Sigmoid colon (tissue), 7 donors: ENCODE data around the gene OR4N2. TPM values are rescaled to one million over a fixed set of nuclear protein-coding genes. Genes with fewer than 3 reads are reported as not detected.
"Not testable (repeated sequence)": the region's sequence is repeated elsewhere in the genome, so short reads cannot be mapped to it uniquely, and the experiment has no call there.

Source experiments
- DNase-seq: peaks from one replicate; pipeline ENCODE4 v3.0.0-alpha.2; 2019
- H3K27ac ChIP-seq, 4 donors: fragments of 200-600 bp; sonication (generic); one replicate each; pipeline ENCODE4 v1.5.1; 2016 to 2019; ENCODE audit warnings: mild to moderate bottlenecking in 1 of 4
- H3K27me3 ChIP-seq, 3 donors: fragments of 200-600 bp; sonication (generic); one replicate each; pipeline ENCODE4 v1.5.1; 2019; ENCODE audit warnings: mild to moderate bottlenecking in 1 of 3
- H3K36me3 ChIP-seq, 4 donors: fragments of 200-600 bp; sonication (generic); one replicate each; pipeline ENCODE4 v1.5.1; 2016 to 2019
- H3K4me1 ChIP-seq, 4 donors: fragments of 200-600 bp; sonication (generic); one replicate each; pipeline ENCODE4 v1.5.1; 2017 to 2019
- H3K4me3 ChIP-seq, 4 donors: fragments of 200-600 bp; sonication (generic); one replicate each; pipeline ENCODE4 v1.5.1; 2017 to 2019; ENCODE audit warnings: mild to moderate bottlenecking in 2 of 4, moderate library complexity in 1 of 4
- H3K9me3 ChIP-seq, 4 donors: fragments of 200-600 bp in 3 of 4; sonication (generic) in 3 of 4; one replicate each; pipeline versions ENCODE4 v1.5.1 to v1.6.1; 2013 to 2019
- EP300 ChIP-seq, 4 donors: sonication (generic); formaldehyde crosslinking; IDR thresholded peaks; one replicate each; pipeline ENCODE4 v1.6.1; 2017; ENCODE audit warnings: antibody characterized with exemption in 4 of 4
- POLR2A ChIP-seq, 2 donors: fragments of 450-650 bp; IDR thresholded peaks; one replicate each; pipeline ENCODE4 v1.6.1; 2016; ENCODE audit warnings: antibody characterized with exemption in 2 of 2, mild to moderate bottlenecking in 2 of 2, moderate library complexity in 2 of 2
- POLR2AphosphoS5 ChIP-seq, 4 donors: sonication (generic); formaldehyde crosslinking; IDR thresholded peaks; one replicate each; pipeline ENCODE4 v1.6.1; 2017; ENCODE audit warnings: antibody characterized with exemption in 4 of 4
- WGBS, 2 donors: extraction: QIAGEN DNeasy Blood & Tissue Kit; methylation state at CpG; one replicate each; pipeline ENCODE4 v1.1.7; 2013; 5-methylcytosine and 5-hydroxymethylcytosine counted together
- intact Hi-C: fragments of 100-400 bp; cut with DNase I; formaldehyde crosslinking; loops from one replicate; pipeline ENCODE4 v1.15.1; 2023
- polyA plus RNA-seq, 3 donors: library from polyadenylated mRNA; stranded (reverse); fragments of 200-250 nt; gene quantifications; one replicate each; pipeline ENCODE4 v1.2.3, GENCODE V29; 2013
- total RNA-seq, 4 donors: library from RNA; depleted of rRNA; stranded (reverse); fragments of >200 nt; gene quantifications; one replicate each; pipeline ENCODE4 v1.1.0, GENCODE V29; 2016
- TF ChIP-seq, protein P1 (sequence below), 4 experiments: fragments of 450-650 bp in 3 of 4; fragments of 200-600 bp in 1 of 4; IDR thresholded peaks; one replicate each; pipeline ENCODE4 v1.5.1; 2016 to 2019; ENCODE audit warnings: antibody characterized with exemption in 4 of 4, mild to moderate bottlenecking in 3 of 4, moderate library complexity in 2 of 4
- donor health status: healthy with polysubstance abuse.
- donor health status: Bipolar disorder and iron deficiency.
- donor health status: healthy.

The OR4N2 gene, protein sequence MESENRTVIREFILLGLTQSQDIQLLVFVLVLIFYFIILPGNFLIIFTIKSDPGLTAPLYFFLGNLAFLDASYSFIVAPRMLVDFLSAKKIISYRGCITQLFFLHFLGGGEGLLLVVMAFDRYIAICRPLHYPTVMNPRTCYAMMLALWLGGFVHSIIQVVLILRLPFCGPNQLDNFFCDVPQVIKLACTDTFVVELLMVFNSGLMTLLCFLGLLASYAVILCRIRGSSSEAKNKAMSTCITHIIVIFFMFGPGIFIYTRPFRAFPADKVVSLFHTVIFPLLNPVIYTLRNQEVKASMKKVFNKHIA
- total RNA-seq (not detected), polyA plus RNA-seq (not detected)

DNA sequence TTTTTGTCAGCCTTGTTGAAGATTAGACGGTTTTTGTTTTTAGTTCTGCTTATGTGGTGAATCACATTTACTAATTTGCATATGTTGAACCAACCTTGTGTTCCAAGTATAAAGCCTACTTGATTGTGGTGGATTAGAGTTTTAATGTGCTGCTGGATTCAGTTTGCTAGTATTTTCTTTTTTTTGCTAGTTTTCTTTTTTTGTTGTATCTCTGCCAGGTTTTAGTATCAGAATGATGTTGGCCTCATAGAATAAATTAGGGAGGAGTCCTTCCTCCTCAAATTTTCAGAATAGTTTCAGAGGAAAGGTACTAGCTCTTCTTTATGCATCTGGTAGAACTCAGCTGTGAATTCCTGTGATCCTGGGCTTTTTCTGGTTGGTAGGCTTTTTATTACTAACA lies at the start of gene OR4N2:
TSS of gene OR4N2 (plus strand) at position 301 of the 400 bp plus-strand sequence. CDS start 23,679 bp downstream, outside the sequence.
- 86 to 88% methylated on average over 1 of the region's 1 CpG for WGBS, 2 donors
- H3K4me1 ChIP-seq, H3K9me3 ChIP-seq, DNase-seq, H3K36me3 ChIP-seq, intact Hi-C loops, H3K4me3 ChIP-seq, H3K27ac ChIP-seq, H3K27me3 ChIP-seq: not testable (repeated sequence)

DNA sequence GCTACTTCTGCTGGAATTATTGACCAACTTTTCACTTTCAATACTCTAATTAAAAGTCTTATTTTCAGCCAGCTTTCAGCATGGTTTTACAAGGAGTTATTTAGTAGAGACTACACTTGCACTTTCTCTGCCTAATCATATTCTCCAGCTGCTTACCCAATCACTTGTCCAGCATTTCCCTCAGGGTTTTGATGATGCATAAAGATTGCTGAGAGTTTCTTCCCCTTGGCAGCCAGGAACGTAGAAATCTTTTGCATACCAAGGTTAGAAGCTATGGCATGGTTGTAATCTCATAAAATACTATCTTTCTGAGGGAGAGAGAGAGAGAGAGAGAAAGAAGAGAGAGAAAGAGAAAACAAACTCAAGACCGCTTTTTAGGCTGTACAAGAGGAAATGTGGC lies 49.4 kb upstream of the OR4N2 start:
- 28 to 36% methylated on average over 2 of the region's 2 CpGs for WGBS, 2 donors
- TF ChIP-seq, protein P1, sequence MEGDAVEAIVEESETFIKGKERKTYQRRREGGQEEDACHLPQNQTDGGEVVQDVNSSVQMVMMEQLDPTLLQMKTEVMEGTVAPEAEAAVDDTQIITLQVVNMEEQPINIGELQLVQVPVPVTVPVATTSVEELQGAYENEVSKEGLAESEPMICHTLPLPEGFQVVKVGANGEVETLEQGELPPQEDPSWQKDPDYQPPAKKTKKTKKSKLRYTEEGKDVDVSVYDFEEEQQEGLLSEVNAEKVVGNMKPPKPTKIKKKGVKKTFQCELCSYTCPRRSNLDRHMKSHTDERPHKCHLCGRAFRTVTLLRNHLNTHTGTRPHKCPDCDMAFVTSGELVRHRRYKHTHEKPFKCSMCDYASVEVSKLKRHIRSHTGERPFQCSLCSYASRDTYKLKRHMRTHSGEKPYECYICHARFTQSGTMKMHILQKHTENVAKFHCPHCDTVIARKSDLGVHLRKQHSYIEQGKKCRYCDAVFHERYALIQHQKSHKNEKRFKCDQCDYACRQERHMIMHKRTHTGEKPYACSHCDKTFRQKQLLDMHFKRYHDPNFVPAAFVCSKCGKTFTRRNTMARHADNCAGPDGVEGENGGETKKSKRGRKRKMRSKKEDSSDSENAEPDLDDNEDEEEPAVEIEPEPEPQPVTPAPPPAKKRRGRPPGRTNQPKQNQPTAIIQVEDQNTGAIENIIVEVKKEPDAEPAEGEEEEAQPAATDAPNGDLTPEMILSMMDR (IDR thresholded peaks at IDR 0.05): no peak
- TF ChIP-seq EP300 (IDR thresholded peaks at IDR 0.05) (no peak), POLR2AphosphoS5 (IDR thresholded peaks at IDR 0.05) (no peak), POLR2A (IDR thresholded peaks at IDR 0.05) (no peak)

DNA sequence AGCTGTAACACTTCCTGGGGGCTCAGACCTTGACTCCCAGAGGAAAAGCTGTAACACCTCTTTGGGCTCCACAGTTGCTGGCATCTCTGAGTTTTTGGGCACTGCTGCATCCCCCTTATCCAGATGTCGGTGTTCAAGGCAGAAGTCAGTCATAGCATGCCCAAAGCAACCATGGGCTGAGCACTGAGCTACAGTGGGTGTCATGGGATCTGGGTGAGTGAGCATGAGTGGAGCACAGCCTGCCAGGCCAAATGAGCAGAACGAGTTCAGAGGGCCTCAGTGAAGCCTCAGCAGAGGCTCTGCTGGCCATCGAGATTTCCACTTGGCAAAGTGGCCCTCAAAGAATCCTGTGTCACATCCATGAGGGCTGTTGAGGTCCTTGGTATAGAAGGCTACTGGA lies 32.1 kb upstream of the OR4N2 start:
- intact Hi-C loops, H3K27me3 ChIP-seq, H3K4me3 ChIP-seq, H3K9me3 ChIP-seq, DNase-seq, H3K36me3 ChIP-seq, H3K27ac ChIP-seq, H3K4me1 ChIP-seq: not testable (repeated sequence)
- 41 to 59% methylated on average over 3 of the region's 3 CpGs for WGBS, 2 donors

More for the DNA sequence above, 49.4 kb upstream of the OR4N2 start:
- intact Hi-C loops: no loop called here
- Histone ChIP-seq H3K9me3 (no peaks in the 10 kb centered on the region), H3K27me3 (no peaks in the 10 kb centered on the region), H3K4me3 (no peak overlapping the region), H3K4me1 (no peaks in the 10 kb centered on the region), H3K27ac (no peak overlapping the region), H3K36me3 (no peaks in the 10 kb centered on the region)
- no peak for DNase-seq

DNA sequence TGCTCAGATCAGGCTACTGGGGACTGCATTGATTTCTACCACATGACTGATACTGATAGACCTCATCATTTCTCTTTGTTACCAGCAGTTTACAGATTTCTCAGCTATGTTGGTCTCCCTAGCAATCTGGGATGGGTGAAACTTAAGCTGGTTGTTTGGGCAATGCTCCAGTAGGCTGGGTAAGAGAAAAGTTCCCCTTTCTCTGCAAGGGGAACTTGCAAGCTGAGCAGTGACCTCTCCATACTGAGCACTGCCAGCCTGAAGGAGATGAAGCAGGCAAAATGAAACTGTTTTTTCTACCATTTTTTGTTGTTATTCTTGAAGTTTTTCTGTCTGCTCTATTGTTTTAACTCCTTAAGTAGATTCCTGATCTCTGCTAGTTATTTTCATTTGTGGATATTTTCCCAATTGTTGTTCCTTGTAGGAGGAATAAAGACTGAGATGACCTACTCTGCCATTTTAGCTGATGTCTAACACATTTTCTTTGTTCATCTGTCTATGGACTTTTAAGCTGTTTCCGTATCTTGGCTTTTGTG lies 31.6 kb upstream of the OR4N2 start:
- no peak for TF ChIP-seq EP300 (IDR thresholded peaks at IDR 0.05)
- DNase-seq: no peak
- Histone ChIP-seq H3K27me3 (peaks cover 0 to 3% (median 0%) of the 10 kb centered on the region in 3 donors), H3K27ac (no peak overlapping the region), H3K36me3 (no peaks in the 10 kb centered on the region), H3K4me3 (no peak overlapping the region), H3K9me3 (peaks cover 0 to 5% (median 0%) of the 10 kb centered on the region in 4 donors), H3K4me1 (no peaks in the 10 kb centered on the region)
- intact Hi-C loops: no loop called here
- WGBS, 2 donors: 89 to 91% methylated on average over 1 of the region's 1 CpG

DNA sequence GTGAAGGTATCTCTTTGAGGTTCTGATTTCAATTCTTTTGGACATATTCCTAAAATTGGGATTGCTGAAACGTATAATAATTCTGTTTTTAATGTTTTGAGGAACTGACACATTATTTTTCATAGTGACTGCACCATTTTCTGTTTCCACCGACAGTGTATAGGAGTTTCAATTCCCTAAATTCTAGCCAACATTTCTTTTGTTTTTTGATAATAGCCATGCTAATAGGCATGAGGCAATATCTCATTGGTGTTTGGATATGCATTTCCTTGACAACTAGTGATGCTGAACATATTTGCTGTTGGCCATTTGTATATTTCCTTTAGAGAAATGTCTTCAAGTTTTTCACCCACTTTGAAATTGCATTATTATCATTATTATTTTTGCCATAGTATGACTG lies 31.1 kb upstream of the OR4N2 start:
- 35 to 45% methylated on average over 2 of the region's 2 CpGs for WGBS, 2 donors
- H3K4me1 ChIP-seq, DNase-seq, H3K27me3 ChIP-seq, H3K9me3 ChIP-seq, intact Hi-C loops, H3K4me3 ChIP-seq, H3K27ac ChIP-seq, H3K36me3 ChIP-seq: not testable (repeated sequence)

DNA sequence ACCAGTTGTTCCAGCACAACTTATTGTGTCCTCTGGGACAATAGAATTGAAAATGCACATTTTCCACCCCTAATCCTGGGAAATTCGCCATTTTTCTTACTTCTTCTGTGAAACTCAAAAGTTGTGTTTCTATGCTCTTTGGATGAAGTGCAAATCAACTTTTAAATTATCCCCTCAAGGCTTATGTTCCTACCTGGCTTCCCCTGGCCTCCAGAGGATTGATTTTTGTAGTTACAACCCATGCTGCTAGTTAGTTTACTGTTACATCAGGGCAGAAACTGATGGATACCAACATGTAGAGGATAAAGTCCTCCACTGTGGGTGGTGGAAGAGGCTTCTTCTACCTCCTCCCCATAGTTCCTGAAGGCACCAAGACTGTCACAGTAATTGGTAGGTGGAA lies 30.4 kb upstream of the OR4N2 start, which contains the start of gene OR4M1:
TSS of gene OR4M1 (plus strand) at position 301 of the 400 bp plus-strand sequence. CDS start 6,819 bp downstream, outside the sequence.
- H3K4me1 ChIP-seq, H3K27me3 ChIP-seq, DNase-seq, H3K4me3 ChIP-seq, H3K36me3 ChIP-seq, H3K27ac ChIP-seq, intact Hi-C loops, H3K9me3 ChIP-seq: not testable (repeated sequence)
- WGBS, 2 donors: 13 to 21% methylated on average over 1 of the region's 1 CpG

DNA sequence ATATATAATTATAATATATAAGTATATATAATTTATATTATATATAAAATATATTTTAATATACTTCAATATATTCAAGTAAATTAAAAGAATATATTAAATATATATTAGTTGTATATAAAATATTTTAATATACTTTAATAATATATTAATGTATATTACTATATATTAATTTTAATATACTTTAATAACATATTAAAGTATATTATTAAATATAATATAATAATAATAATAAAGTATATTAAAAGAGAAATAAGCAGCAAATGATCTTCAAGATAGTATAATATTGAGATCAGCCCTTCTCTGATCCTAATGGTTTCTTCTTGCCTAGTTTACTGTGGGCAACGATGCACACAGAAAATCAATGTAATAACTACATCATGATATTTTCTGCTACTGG lies 28.0 kb upstream of the OR4N2 start:
- Histone ChIP-seq H3K4me3 (no peak overlapping the region), H3K9me3 (peaks cover 0 to 5% (median 0%) of the 10 kb centered on the region in 4 donors), H3K36me3 (no peaks in the 10 kb centered on the region), H3K27me3 (peaks cover 0 to 3% (median 0%) of the 10 kb centered on the region in 3 donors), H3K27ac (no peak overlapping the region), H3K4me1 (no peaks in the 10 kb centered on the region)
- DNase-seq: no peak
- intact Hi-C loops: no loop called here
- TF ChIP-seq POLR2AphosphoS5 (IDR thresholded peaks at IDR 0.05) (no peak), EP300 (IDR thresholded peaks at IDR 0.05) (no peak), POLR2A (IDR thresholded peaks at IDR 0.05) (no peak)
- TF ChIP-seq, protein P1 (IDR thresholded peaks at IDR 0.05): no peak
- 64 to 67% methylated on average over 1 of the region's 1 CpG for WGBS, 2 donors

DNA sequence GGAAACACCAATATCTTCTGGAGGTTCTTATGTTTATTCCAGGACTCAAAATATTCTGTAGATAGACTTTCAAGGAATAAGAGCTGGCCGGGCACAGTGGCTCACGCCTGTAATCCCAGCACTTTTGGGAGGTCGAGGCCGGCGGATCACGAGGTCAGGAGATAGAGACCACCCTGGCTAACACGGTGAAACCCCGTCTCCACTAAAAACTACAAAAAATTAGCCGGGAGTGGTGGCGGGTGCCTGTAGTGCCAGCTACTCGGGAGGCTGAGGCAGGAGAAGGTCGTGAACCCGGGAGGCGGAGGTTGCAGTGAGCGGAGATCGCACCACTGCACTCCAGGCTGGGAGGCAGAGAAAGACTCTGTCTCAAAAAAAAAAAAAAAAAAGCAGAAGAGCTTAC lies 17.7 kb upstream of the OR4N2 start:
- H3K4me1 ChIP-seq, H3K4me3 ChIP-seq, H3K27me3 ChIP-seq, H3K27ac ChIP-seq, H3K9me3 ChIP-seq, DNase-seq, intact Hi-C loops, H3K36me3 ChIP-seq: not testable (repeated sequence)
- WGBS, 2 donors: 84 to 85% methylated on average over 16 of the region's 16 CpGs

DNA sequence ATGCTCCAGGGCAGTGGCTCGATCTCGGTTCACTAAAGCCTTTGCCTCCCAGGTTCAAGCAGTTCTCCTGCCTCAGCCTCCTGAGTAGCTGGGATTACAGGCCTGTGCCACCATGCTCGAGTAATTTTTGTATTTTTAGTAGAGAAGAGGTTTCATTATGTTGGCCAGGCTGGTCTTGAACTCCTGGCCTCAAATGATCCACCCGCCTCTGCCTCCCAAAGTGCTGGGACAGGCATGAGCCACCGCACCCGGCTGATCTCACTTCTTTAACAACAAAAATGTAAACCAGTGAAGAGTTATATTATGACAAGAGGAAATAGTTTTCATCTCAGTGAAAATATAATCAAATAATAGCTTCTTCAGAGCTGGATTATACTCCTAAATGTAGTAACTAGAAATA lies 16.3 kb upstream of the OR4N2 start:
- H3K9me3 ChIP-seq, H3K27me3 ChIP-seq, H3K36me3 ChIP-seq, DNase-seq, H3K4me3 ChIP-seq, intact Hi-C loops, H3K27ac ChIP-seq, H3K4me1 ChIP-seq: not testable (repeated sequence)
- WGBS, 2 donors: 75% methylated on average over 6 of the region's 6 CpGs

DNA sequence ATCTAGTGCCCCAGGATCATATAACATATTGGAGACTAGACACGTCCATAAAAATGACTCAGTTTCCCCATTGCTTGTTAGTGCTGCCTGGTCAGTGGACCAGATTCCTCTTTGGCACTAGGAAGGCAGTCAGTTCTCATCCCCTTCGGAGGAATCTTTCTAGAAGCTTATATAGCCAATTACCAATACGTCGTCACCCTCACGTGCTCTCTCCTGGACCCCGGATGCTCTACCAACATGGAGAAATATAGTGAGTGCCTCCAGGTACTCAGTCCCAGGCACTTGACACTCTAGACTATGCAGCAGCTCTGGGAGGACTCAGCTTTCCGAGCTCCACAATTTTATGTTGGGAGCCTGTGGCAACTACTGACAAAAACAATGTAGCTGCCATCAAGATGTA lies 15.4 kb upstream of the OR4N2 start:
- H3K36me3 ChIP-seq, H3K27ac ChIP-seq, H3K9me3 ChIP-seq, H3K27me3 ChIP-seq, H3K4me1 ChIP-seq, intact Hi-C loops, DNase-seq, H3K4me3 ChIP-seq: not testable (repeated sequence)
- WGBS, 2 donors: 71 to 72% methylated on average over 7 of the region's 7 CpGs
